GM12878 (cell line): ENCODE results near the gene MYO1H.

Experiments used
- BHLHE40 ChIP-seq, 2 experiments: fragments of 450-650 bp in 1 of 2; IDR thresholded peaks; 2 replicates each; pipeline ENCODE4 v1.6.1; 2011 to 2017; ENCODE audit warnings: low read depth in 2 of 2, borderline replicate concordance in 1 of 2, improper control_type of control experiment in 1 of 2, low read length in 1 of 2, mild to moderate bottlenecking in 1 of 2
- EP300 ChIP-seq, 2 experiments: fragments of 150-350 bp in 1 of 2; IDR thresholded peaks; 2 replicates each; pipeline ENCODE4 v1.6.1; 2011 to 2012; ENCODE audit warnings: low read depth in 2 of 2, low read length in 2 of 2, borderline replicate concordance in 1 of 2, improper control_type of control experiment in 1 of 2, inconsistent platforms in 1 of 2; ENCODE audit not compliant: control insufficient read depth in 1 of 2
- EZH2 ChIP-seq: IDR thresholded peaks from 2 replicates; pipeline ENCODE4 v1.6.1; 2012; ENCODE audit warnings: low read depth, mild to moderate bottlenecking, control low read depth, inconsistent platforms, low read length, borderline replicate concordance; ENCODE audit not compliant: control insufficient read depth
- HDAC6 ChIP-seq: fragments of 200-600 bp; sonication (generic); IDR thresholded peaks from one replicate; pipeline ENCODE4 v1.8.0; 2017; ENCODE audit warnings: antibody characterized with exemption; ENCODE audit not compliant: unreplicated experiment
- MEF2A ChIP-seq: IDR thresholded peaks from 2 replicates; pipeline ENCODE4 v1.6.1; 2011; ENCODE audit warnings: low read depth, mild to moderate bottlenecking, low read length, moderate library complexity; ENCODE audit not compliant: insufficient read depth
- RAD21 ChIP-seq: IDR thresholded peaks from 2 replicates; pipeline ENCODE4 v1.6.1; 2011; ENCODE audit warnings: mild to moderate bottlenecking, low read depth, low read length, moderate library complexity; ENCODE audit not compliant: insufficient read depth
- SREBF1 ChIP-seq: IDR thresholded peaks from 2 replicates; pipeline ENCODE4 v1.6.1; 2012; ENCODE audit warnings: mild to moderate bottlenecking, low read length
- TF ChIP-seq, protein P1 (sequence below), 3 experiments: IDR thresholded peaks in 2 of 3; conservative IDR thresholded peaks in 1 of 3; 2 replicates each; pipeline ENCODE4 v1.5.1; 2011; ENCODE audit warnings: low read depth in 3 of 3, low read length in 3 of 3, mild to moderate bottlenecking in 3 of 3, control low read depth in 2 of 3, moderate library complexity in 2 of 3, inconsistent platforms in 1 of 3, mixed read lengths in 1 of 3; ENCODE audit not compliant: control insufficient read depth in 2 of 3, insufficient read depth in 1 of 3; ENCODE audit errors: extremely low read depth in 1 of 3

GRCh38 chr12:109485201-109485600 lies 137.5 kb downstream of the MYO1H start:
- TF ChIP-seq, protein P1, sequence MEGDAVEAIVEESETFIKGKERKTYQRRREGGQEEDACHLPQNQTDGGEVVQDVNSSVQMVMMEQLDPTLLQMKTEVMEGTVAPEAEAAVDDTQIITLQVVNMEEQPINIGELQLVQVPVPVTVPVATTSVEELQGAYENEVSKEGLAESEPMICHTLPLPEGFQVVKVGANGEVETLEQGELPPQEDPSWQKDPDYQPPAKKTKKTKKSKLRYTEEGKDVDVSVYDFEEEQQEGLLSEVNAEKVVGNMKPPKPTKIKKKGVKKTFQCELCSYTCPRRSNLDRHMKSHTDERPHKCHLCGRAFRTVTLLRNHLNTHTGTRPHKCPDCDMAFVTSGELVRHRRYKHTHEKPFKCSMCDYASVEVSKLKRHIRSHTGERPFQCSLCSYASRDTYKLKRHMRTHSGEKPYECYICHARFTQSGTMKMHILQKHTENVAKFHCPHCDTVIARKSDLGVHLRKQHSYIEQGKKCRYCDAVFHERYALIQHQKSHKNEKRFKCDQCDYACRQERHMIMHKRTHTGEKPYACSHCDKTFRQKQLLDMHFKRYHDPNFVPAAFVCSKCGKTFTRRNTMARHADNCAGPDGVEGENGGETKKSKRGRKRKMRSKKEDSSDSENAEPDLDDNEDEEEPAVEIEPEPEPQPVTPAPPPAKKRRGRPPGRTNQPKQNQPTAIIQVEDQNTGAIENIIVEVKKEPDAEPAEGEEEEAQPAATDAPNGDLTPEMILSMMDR (IDR thresholded peaks at IDR 0.05 in 2 of 3, conservative IDR thresholded peaks at IDR 0.05 in 1 of 3; ENCODE audit: control insufficient read depth in 2 of 3, extremely low read depth in 1 of 3, insufficient read depth in 1 of 3, low read depth in 3 of 3, low read length in 3 of 3) = no peak
- no peak for TF ChIP-seq MEF2A
- TF ChIP-seq EZH2 = no peak
- TF ChIP-seq RAD21 = no peak
- TF ChIP-seq BHLHE40 (IDR thresholded peaks at IDR 0.05; ENCODE audit: borderline replicate concordance in 1 of 2, low read depth in 2 of 2, low read length in 1 of 2) = no peak
- no peak for TF ChIP-seq EP300 (IDR thresholded peaks at IDR 0.05; ENCODE audit: borderline replicate concordance in 1 of 2, control insufficient read depth in 1 of 2, low read depth in 2 of 2, low read length in 2 of 2)
- no peak for TF ChIP-seq HDAC6
- no peak for TF ChIP-seq SREBF1
